Muscle layer of duodenum (tissue), 2 donors: Measurements from ENCODE around the gene KRAS.

Experiments used
- H3K27ac ChIP-seq: one replicate; pipeline ENCODE4 v1.7.0; 2013; ENCODE audit warnings: mild to moderate bottlenecking, low read length
- H3K27me3 ChIP-seq: one replicate; pipeline ENCODE4 v1.7.0; 2013; ENCODE audit warnings: low read depth, mild to moderate bottlenecking, control low read depth, low read length
- H3K36me3 ChIP-seq, 2 donors: one replicate each; pipeline ENCODE4 v1.7.0; 2013; ENCODE audit warnings: low read length in 2 of 2, control low read depth in 1 of 2, mild to moderate bottlenecking in 1 of 2; ENCODE audit not compliant: insufficient read depth in 2 of 2, control insufficient read depth in 1 of 2
- H3K4me1 ChIP-seq, 2 donors: one replicate each; pipeline ENCODE4 v1.7.0; 2013; ENCODE audit warnings: low read length in 2 of 2, mild to moderate bottlenecking in 2 of 2, control low read depth in 1 of 2, moderate library complexity in 1 of 2; ENCODE audit not compliant: insufficient read depth in 2 of 2, control insufficient read depth in 1 of 2
- H3K4me3 ChIP-seq, 2 donors: one replicate each; pipeline ENCODE4 v1.7.0; 2013; ENCODE audit warnings: low read length in 2 of 2, low read depth in 1 of 2, mild to moderate bottlenecking in 1 of 2
- H3K9me3 ChIP-seq, 2 donors: one replicate each; pipeline ENCODE4 v1.7.0; 2013; ENCODE audit warnings: low read length in 2 of 2, control low read depth in 1 of 2, mild to moderate bottlenecking in 1 of 2; ENCODE audit not compliant: control insufficient read depth in 1 of 2
- donor health status: healthy.

Gene KRAS

DNA sequence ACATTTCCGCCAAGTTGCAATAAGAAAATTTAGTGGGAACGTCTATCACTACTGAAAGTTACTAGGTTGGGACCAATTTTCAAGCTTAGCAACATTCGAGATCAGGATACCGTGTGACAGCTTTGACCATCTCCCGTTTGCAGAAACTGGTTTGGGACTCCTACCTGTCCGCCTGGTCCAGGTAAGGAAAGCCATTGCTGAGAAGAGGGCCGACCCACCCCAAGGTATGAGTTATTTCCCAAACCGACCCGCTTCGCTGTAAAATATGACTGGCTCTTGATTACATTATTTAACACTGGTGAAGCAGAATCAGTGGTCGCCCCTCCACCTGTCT is 56.0 kb downstream of the KRAS start:
- H3K27ac ChIP-seq, result peak overlapping the region; percentile 96
- H3K27me3 ChIP-seq, result no peaks in the 10 kb centered on the region
- H3K4me3 ChIP-seq, result peak overlapping the region; percentile 78 to 86
- no peaks in the 10 kb centered on the region for H3K9me3 ChIP-seq
- no peaks in the 10 kb centered on the region for H3K36me3 ChIP-seq
- H3K4me1 ChIP-seq, result peaks cover 0 to 13% of the 10 kb centered on the region in 2 donors

DNA sequence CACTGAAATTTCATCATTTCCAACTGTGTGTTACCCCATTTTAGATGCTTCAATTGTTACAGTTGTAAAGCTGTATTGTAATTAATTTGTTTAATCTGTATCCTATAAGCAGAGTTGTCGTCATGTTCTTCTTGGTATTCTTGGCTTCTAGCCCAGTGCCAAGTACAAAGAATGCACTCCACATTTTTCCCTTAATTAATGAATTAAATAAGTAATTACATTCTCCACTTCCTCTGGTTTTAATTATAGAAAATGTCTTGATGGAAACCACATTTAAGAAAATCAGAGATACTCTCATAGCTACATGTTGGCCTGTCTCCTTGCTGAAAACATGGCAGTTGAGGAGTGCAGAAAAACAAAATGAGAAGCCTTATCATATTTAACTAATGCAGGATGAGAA is 56.5 kb downstream of the KRAS start:
- peak overlapping the region; percentile 96 for H3K27ac ChIP-seq

DNA sequence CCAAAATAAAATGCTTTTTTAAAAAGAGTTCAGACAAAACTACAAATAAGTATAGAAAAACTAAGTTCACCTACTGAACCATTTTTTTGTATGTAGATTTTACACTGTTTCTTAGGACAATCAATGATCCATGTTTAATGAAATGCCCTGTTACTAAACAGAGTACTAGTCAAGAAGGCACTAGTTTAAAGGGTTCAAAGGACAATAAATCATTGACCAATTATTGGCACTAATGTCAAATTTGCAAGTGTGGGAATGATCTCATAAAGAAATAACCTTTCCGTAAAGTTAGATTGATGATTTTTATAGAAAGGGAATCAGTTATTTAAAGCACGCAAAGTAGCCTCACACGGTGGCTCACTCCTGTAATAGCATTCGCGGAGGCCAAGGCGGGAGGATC is 59.9 kb downstream of the KRAS start:
- H3K27me3 ChIP-seq, result no peaks in the 10 kb centered on the region
- H3K4me1 ChIP-seq, result peaks cover 0 to 9% of the 10 kb centered on the region in 2 donors
- H3K9me3 ChIP-seq, result no peaks in the 10 kb centered on the region
- no peak overlapping the region for H3K4me3 ChIP-seq
- H3K36me3 ChIP-seq, result no peaks in the 10 kb centered on the region
- H3K27ac ChIP-seq, result no peak overlapping the region

More for the DNA sequence above, 56.5 kb downstream of the KRAS start:
- Histone ChIP-seq H3K4me3 (peak overlapping the region; percentile 78 to 86), H3K27me3 (no peaks in the 10 kb centered on the region), H3K36me3 (no peaks in the 10 kb centered on the region), H3K4me1 (peaks cover 0 to 13% of the 10 kb centered on the region in 2 donors), H3K9me3 (no peaks in the 10 kb centered on the region)

DNA sequence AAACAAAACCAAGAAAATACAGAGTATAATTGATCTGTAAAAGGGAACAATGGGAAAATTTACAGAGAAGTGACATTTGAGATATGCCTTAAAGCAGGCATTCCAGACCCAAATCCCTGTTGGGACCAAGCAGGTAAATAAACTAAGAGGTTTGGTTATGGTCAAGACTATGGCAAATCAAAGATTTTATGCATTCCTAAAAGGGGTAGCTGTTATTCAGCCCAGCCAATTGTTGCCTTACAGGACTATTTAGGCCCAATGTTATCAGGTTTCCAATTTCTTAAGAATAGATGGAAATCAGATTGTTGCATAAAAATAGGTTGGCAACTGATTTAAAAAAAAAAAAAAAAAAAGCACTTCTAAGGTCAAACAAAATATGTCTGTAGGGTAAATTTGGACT is 61.1 kb downstream of the KRAS start:
- no peaks in the 10 kb centered on the region for H3K36me3 ChIP-seq
- H3K27ac ChIP-seq, result no peak overlapping the region
- H3K27me3 ChIP-seq, result no peaks in the 10 kb centered on the region
- H3K4me1 ChIP-seq, result peaks cover 0 to 9% of the 10 kb centered on the region in 2 donors
- no peaks in the 10 kb centered on the region for H3K9me3 ChIP-seq
- H3K4me3 ChIP-seq, result no peak overlapping the region

DNA sequence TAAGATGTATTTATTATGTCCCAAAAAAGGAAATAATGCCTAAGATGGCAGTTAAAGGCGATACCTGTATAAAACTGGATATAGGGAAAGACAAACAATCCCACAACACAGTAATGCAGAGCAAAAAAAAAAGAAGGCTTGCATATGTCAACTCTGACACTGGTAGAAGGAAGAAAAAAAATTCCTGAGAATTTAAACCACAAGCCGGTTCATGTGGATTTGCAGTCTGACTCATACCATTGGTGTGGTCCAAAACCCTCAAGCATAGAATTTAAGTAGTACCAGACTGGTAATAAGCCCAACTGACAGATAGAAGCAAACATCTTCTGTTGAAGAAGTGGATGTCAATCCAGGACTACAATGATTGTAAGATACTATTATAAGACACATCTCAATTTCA is 62.9 kb downstream of the KRAS start:
- Histone ChIP-seq H3K9me3 (no peaks in the 10 kb centered on the region), H3K27ac (no peak overlapping the region), H3K36me3 (no peaks in the 10 kb centered on the region), H3K27me3 (no peaks in the 10 kb centered on the region), H3K4me3 (no peak overlapping the region), H3K4me1 (peaks cover 0 to 4% of the 10 kb centered on the region in 2 donors)

DNA sequence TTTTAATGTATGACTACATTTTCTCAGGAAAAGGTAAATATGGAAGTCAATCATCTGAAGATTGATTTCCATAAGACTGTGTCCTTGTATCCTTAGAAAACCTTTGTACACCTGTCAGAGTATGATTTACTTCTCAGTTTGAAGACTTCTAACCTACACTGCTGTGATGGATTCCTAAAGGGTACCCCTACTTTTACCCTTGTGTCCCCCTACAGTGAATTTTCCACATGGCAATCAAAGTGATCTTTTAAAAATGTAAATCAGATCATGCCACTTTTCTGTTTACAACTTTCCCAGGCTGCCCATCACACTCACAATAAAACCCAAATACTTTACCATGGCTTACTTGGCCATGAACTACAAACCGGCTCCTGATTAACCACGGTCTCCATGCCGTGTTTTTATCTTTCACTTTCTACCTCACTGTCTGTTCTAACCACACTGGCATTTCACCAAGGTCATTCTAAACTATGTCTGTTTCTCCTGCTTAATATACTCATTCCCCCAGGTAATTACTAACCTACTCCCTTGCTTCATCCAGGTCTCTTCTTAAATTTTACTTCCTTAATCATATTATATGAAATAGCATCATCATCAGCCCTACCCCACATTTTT is 63.8 kb downstream of the KRAS start:
- no peak overlapping the region for H3K27ac ChIP-seq
- H3K4me3 ChIP-seq, result no peak overlapping the region
- H3K4me1 ChIP-seq, result peaks cover 0 to 4% of the 10 kb centered on the region in 2 donors
- no peaks in the 10 kb centered on the region for H3K27me3 ChIP-seq
- H3K36me3 ChIP-seq, result no peaks in the 10 kb centered on the region
- no peaks in the 10 kb centered on the region for H3K9me3 ChIP-seq

DNA sequence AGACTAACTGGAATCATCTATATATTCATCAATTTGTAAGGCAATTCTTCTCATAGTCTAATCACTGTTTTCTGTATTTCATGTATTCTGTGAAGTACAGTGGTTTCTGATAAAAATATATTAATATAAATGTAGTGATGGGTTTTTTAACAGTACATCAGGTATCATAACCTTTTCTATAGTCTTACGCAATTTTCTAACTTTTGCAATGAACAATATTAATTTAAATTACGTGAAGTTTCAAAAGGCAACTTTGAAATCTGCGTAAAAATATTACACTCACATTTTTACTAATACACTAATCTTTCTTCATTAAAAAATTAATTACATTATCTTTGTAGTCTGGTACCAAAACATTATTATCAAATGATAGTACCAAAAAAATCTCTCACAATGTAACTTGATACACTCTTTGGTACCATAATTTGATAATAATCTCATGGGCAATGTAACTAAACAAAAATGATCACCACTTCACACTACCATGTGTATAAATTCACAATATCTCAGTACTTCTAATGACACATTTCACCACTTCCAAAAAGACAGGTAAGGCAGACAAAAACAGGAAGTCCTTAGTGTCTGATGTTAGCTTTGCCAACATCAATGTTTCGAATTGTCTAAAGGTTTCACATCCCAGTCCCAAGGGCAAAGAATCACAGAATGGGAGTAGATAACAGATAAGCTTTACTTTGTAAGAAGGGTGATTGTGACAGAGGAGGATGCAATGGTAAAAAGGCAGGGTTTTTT is 64.5 kb downstream of the KRAS start:
- H3K36me3 ChIP-seq, result no peaks in the 10 kb centered on the region
- H3K9me3 ChIP-seq, result no peaks in the 10 kb centered on the region
- no peak overlapping the region for H3K27ac ChIP-seq
- no peak overlapping the region for H3K4me3 ChIP-seq
- H3K4me1 ChIP-seq, result peaks cover 0 to 4% of the 10 kb centered on the region in 2 donors
- H3K27me3 ChIP-seq, result no peaks in the 10 kb centered on the region

DNA sequence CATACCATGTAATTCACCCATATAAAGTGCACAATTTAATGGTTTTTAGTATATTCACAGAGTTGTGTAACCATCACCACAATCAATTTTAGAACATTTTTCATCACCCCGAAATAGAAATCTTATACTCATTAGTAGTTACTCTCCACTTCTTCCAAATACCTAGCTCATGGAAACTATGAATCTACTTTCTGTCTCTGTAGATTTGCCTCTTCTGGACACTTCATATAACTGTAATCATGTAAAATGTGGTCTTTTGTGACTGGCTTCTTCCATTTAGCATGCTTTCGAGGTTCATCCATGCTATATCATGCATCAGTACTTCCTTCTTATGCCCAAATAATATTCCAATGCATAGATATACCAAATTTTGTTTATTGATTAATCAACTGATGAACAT is 66.6 kb downstream of the KRAS start:
- H3K9me3 ChIP-seq, result no peaks in the 10 kb centered on the region
- H3K27me3 ChIP-seq, result no peaks in the 10 kb centered on the region
- peaks cover 0 to 4% of the 10 kb centered on the region in 2 donors for H3K4me1 ChIP-seq
- no peak overlapping the region for H3K27ac ChIP-seq
- no peak overlapping the region for H3K4me3 ChIP-seq
- H3K36me3 ChIP-seq, result no peaks in the 10 kb centered on the region

DNA sequence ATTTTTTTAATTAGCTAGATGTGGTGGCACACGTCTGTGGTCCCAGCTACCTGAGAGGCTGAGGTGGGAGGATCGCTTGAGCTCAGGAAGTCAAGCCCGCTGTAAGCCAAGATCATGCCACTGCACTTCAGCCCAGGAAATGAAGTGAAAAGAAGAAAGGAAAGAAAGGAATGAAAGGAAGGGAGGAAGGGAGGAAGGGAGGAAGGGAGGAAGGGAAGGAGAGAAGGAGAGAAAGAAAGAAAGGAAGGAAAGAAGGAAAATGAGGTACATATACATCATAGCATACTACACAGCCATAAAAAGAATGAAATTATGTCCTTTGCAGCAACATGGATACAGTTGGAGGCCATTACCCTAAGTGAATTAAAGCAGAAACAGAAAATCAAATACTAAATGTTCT is 68.0 kb downstream of the KRAS start:
- Histone ChIP-seq H3K4me3 (no peak overlapping the region), H3K9me3 (no peaks in the 10 kb centered on the region), H3K27me3 (no peaks in the 10 kb centered on the region), H3K36me3 (no peaks in the 10 kb centered on the region), H3K27ac (no peak overlapping the region), H3K4me1 (no peaks in the 10 kb centered on the region)

DNA sequence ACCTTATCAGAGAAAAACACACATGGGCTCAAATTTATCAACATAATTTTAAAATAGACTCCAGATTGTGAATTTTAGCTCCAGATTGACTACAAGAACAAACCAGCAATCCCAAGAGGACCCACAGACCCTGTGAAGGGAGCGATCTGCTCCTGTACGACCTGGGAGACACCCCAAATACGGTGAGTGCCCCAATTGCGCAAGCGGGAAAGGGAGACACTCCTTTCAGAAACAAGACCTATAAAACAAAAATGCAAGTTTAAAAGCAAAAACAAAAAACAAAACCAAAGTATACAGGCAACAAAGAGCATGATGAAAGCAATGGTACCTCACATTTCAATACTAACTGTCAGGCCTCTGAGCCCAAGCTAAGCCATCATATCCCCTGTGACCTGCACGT is 87.9 kb downstream of the KRAS start:
- no peaks in the 10 kb centered on the region for H3K27me3 ChIP-seq
- no peak overlapping the region for H3K4me3 ChIP-seq
- no peak overlapping the region for H3K27ac ChIP-seq
- H3K4me1 ChIP-seq, result no peaks in the 10 kb centered on the region
- no peaks in the 10 kb centered on the region for H3K9me3 ChIP-seq
- no peaks in the 10 kb centered on the region for H3K36me3 ChIP-seq

DNA sequence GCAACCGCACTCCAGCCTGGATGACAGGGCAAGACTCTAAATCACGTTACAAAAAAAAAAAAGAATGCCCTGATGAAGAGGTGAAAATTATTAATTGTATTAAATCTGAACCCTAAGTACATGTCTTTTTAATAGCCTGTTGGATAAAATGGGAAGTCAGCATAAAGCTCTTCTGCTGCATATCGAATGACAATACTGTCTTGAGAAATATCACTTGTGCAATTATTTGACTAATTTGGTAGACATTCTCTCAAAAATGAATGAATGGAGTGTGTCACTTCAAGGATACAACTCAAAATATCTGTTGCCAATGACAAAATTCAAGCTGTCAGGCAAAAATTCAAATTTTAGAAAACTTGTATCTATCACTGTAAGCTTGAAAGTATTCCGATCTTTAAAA is 94.7 kb downstream of the KRAS start:
- Histone ChIP-seq H3K27ac (no peak overlapping the region), H3K36me3 (no peaks in the 10 kb centered on the region), H3K9me3 (no peaks in the 10 kb centered on the region), H3K4me1 (no peaks in the 10 kb centered on the region), H3K27me3 (no peaks in the 10 kb centered on the region), H3K4me3 (no peak overlapping the region)
